Lower lobe of right lung (tissue), 2 donors: ENCODE data around the gene DIS3L2. TPM values are rescaled to one million over a fixed set of nuclear protein-coding genes. Genes with fewer than 3 reads are reported as not detected.
"Not testable (repeated sequence)": the region's sequence is repeated elsewhere in the genome, so short reads cannot be mapped to it uniquely, and the experiment has no call there.

ENCODE experiments used
- ATAC-seq, 2 donors: fragments of 200-7000 bp; cut with Tn5 transposase; one replicate each; pipeline ENCODE4 v1.9.1; 2020 to 2022; ENCODE audit warnings: mild to moderate bottlenecking in 2 of 2, moderate library complexity in 2 of 2
- DNase-seq: peaks from one replicate; pipeline ENCODE4 v3.0.0-alpha.2; 2020
- H3K27ac ChIP-seq: fragments of 200-600 bp; one replicate; pipeline ENCODE4 v1.8.0; 2022
- H3K27me3 ChIP-seq: fragments of 200-600 bp; one replicate; pipeline ENCODE4 v1.8.0; 2022; ENCODE audit warnings: low read depth
- H3K36me3 ChIP-seq: fragments of 200-600 bp; one replicate; pipeline ENCODE4 v1.8.0; 2022; ENCODE audit warnings: mild to moderate bottlenecking
- H3K4me1 ChIP-seq: fragments of 200-600 bp; one replicate; pipeline ENCODE4 v1.8.0; 2022
- H3K4me3 ChIP-seq: fragments of 200-600 bp; one replicate; pipeline ENCODE4 v1.8.0; 2022; ENCODE audit warnings: mild to moderate bottlenecking
- H3K9me3 ChIP-seq: fragments of 200-600 bp; one replicate; pipeline ENCODE4 v1.8.0; 2022
- CTCF ChIP-seq: fragments of 200-600 bp; IDR thresholded peaks from one replicate; pipeline ENCODE4 v1.8.0; 2022; ENCODE audit warnings: antibody characterized with exemption, mild to moderate bottlenecking
- intact Hi-C: fragments of 100-400 bp; cut with DNase I; formaldehyde crosslinking; loops from one replicate; pipeline ENCODE4 v1.11.0; 2022
- total RNA-seq: library from RNA; stranded (reverse); fragmentation: NEBNext Ultra II Directional; extraction: Animal tissue kit (Norgen Biotek cat#: 25700); gene quantifications from one replicate; pipeline ENCODE4 v1.2.1, GENCODE V29; 2021
- donor health status: DM: no; HTN: yes; CAD: no; lungs with severe emphysema.

The DIS3L2 gene
- total RNA-seq, 1 donor from 2014 or later: 34.4 TPM

DNA sequence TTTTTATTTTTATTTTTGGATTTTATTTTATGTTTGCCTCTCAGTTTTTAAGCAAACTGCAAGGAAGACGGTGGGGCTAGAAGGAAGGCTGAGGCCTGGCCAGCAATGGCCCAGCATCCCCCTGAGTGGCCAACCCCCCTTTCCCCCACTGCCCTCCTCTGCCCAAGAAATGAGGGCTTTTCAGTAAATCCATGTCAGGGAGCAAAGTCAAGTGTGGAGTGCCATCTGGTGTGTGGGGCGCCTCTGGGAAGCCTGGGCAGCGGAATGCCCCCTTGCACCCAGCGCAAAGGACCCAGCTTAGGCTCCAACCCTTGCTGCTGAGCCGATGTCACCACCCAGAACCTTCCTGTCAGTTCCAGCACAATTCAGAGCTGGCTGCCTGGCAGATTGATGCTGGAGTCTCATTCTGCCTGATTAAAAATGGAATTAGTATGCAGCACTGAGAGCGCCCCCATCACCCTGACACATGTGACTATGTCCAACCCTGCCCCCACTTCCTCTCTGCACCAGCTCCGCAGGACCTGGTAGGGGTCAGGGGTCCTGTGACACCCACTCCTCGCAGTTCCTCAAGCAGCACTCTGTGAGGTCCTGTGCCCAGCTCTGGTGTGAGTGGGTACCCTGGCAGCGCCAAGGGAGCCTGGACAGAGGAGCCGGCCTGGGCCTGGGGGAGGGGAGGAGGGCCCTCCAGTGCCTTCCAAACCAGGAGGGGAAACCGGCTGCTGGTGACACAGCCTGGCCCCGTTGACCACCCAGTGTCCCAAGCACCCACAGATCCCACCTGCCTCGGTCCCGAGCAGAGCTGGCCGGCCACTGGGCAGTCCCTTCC lies 407.8 kb downstream of the DIS3L2 start:
- intact Hi-C loops: no loop called here
- ATAC-seq (no peak), DNase-seq (peak; percentile 29)

GRCh38 chr2:232370007-232370406 lies 408.5 kb downstream of the DIS3L2 start:
- intact Hi-C loops, H3K27ac ChIP-seq, H3K4me1 ChIP-seq, H3K9me3 ChIP-seq, ATAC-seq, H3K4me3 ChIP-seq, H3K27me3 ChIP-seq, H3K36me3 ChIP-seq: not testable (repeated sequence)
- DNase-seq: peak; percentile 14

More for the DNA sequence above, 407.8 kb downstream of the DIS3L2 start:
- no peak overlapping the region for H3K27ac ChIP-seq
- TF ChIP-seq CTCF: no peak
- H3K36me3 ChIP-seq: no peaks in the 10 kb centered on the region
- H3K4me1 ChIP-seq: peaks cover 1% of the 10 kb centered on the region
- H3K9me3 ChIP-seq: no peaks in the 10 kb centered on the region
- no peaks in the 10 kb centered on the region for H3K27me3 ChIP-seq
- no peak overlapping the region for H3K4me3 ChIP-seq

- no peak overlapping the region for H3K4me3 ChIP-seq
- intact Hi-C loops: no loop called here
- H3K27ac ChIP-seq: no peak overlapping the region
- H3K36me3 ChIP-seq: no peaks in the 10 kb centered on the region
- ATAC-seq (no peak), DNase-seq (peak; percentile 12)
- no peak for TF ChIP-seq CTCF
- no peaks in the 10 kb centered on the region for H3K4me1 ChIP-seq
- H3K9me3 ChIP-seq: no peaks in the 10 kb centered on the region
- no peaks in the 10 kb centered on the region for H3K27me3 ChIP-seq
Observed at GRCh38 chr2:232372231-232373208, 411.0 kb downstream of the DIS3L2 start.

DNA sequence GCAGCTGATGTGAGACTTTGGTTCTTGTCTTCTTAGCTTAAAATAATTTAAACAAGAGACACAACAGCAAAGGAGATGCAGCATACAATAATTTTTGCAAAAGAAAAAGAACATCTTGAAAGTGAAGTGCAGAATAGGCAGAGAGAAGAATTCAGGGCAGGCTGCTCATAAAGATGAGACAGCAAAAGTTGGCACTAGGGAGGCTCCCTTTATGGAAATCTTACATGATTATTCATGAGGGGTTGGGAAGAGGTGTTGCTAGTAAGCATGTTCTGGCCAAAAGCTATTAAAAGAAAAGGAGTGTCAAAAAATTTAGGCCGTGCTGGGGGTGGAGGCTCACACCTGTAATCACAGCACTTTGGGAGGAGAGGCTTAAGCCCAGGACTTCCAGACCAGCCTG lies 412.8 kb downstream of the DIS3L2 start:
- Histone ChIP-seq H3K27me3 (no peaks in the 10 kb centered on the region), H3K4me1 (no peaks in the 10 kb centered on the region), H3K4me3 (no peak overlapping the region), H3K36me3 (no peaks in the 10 kb centered on the region), H3K27ac (no peak overlapping the region), H3K9me3 (no peaks in the 10 kb centered on the region)
- no peak for TF ChIP-seq CTCF
- no peak for DNase-seq
- no peak for ATAC-seq
- intact Hi-C loops: no loop called here

DNA sequence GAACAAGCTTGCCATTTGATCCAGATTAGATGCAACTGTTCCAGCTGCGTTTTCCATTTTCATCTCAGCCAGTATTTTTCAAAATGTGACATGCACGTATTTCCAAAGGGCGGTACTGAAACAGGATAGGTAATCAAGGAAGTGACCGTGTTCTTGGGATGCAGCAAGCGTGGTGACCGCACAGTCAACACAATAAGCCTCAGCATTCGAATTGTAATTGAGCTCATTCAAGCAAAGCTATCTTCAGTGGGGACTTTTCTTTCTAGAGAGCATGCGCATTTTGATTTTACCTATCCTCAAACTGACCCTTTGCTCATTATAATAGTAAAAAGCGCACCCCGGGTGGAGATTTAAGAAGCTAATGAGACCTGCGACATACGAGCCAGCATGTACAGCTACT lies 413.7 kb downstream of the DIS3L2 start:
- Histone ChIP-seq H3K4me1 (no peaks in the 10 kb centered on the region), H3K27me3 (no peaks in the 10 kb centered on the region), H3K36me3 (no peaks in the 10 kb centered on the region), H3K27ac (no peak overlapping the region), H3K4me3 (no peak overlapping the region), H3K9me3 (no peaks in the 10 kb centered on the region)
- no peak for TF ChIP-seq CTCF
- peak; percentile 1 for DNase-seq
- ATAC-seq: no peak
- intact Hi-C loops: no loop called here
